CD4-positive, alpha-beta memory T cell (primary cell): Measurements from ENCODE around the gene PAIP2. TPM values are rescaled to one million over a fixed set of nuclear protein-coding genes. Genes with fewer than 3 reads are reported as not detected.
A peak's percentile ranks its signal among the peaks of the same experiment; 100 is the strongest.

Source experiments
- CTCF ChIA-PET: fragments of 350-600 bp; sonication (Branson Sonifier 250); formaldehyde crosslinking; loops from one replicate; lab custom pipeline; 2021; ENCODE audit warnings: inconsistent platforms; ENCODE audit not compliant: partially characterized antibody; lab: Charles Lee
- POLR2A ChIA-PET: fragments of 350-600 bp; sonication (Branson Sonifier 250); formaldehyde crosslinking; loops from one replicate; lab custom pipeline; 2021; ENCODE audit not compliant: partially characterized antibody; lab: Charles Lee
- DNase-seq, 5 donors: peaks; one replicate each; pipeline versions ENCODE4 v3.0.0 to v3.0.0-alpha.2; 2020 to 2022; ENCODE audit warnings: mixed read lengths in 1 of 5
- H3K27ac ChIP-seq: one replicate; pipeline ENCODE4 v1.7.0; 2013; ENCODE audit warnings: low read depth, low read length
- H3K27me3 ChIP-seq: 2 replicates; pipeline ENCODE4 v1.7.0; 2013; ENCODE audit warnings: mild to moderate bottlenecking, low read length, moderate library complexity; ENCODE audit not compliant: insufficient read depth
- H3K36me3 ChIP-seq: 2 replicates; pipeline ENCODE4 v1.7.0; 2013; ENCODE audit warnings: mild to moderate bottlenecking, low read length, moderate library complexity; ENCODE audit not compliant: insufficient read depth
- H3K4me1 ChIP-seq: 2 replicates; pipeline ENCODE4 v1.7.0; 2013; ENCODE audit warnings: mild to moderate bottlenecking, low read length, moderate library complexity; ENCODE audit not compliant: insufficient read depth
- H3K4me3 ChIP-seq, 2 donors: one replicate each; pipeline ENCODE4 v1.7.0; 2013; ENCODE audit warnings: low read length in 2 of 2, mild to moderate bottlenecking in 1 of 2
- H3K9me3 ChIP-seq, 2 donors: one replicate each; pipeline ENCODE4 v1.7.0; 2013; ENCODE audit warnings: low read length in 2 of 2, control low read depth in 1 of 2; ENCODE audit not compliant: control insufficient read depth in 1 of 2
- H3K27ac Mint-ChIP-seq, 7 donors: one replicate each; pipeline ENCODE4 v1.8.0; 2020 to 2021; ENCODE audit warnings: mixed read lengths in 7 of 7, mild to moderate bottlenecking in 6 of 7, inconsistent platforms in 3 of 7, moderate library complexity in 3 of 7
- H3K27me3 Mint-ChIP-seq, 2 donors: one replicate each; pipeline ENCODE4 v1.8.0; 2020 to 2021; ENCODE audit warnings: mixed read lengths in 2 of 2
- H3K36me3 Mint-ChIP-seq, 2 donors: one replicate each; pipeline ENCODE4 v1.8.0; 2020 to 2021; ENCODE audit warnings: mixed read lengths in 2 of 2, inconsistent platforms in 1 of 2, mild to moderate bottlenecking in 1 of 2
- H3K4me1 Mint-ChIP-seq, 4 donors: one replicate each; pipeline ENCODE4 v1.8.0; 2020 to 2021; ENCODE audit warnings: mixed read lengths in 4 of 4, mild to moderate bottlenecking in 1 of 4
- H3K4me3 Mint-ChIP-seq, 8 donors: one replicate each; pipeline ENCODE4 v1.8.0; 2020 to 2021; ENCODE audit warnings: mixed read lengths in 8 of 8, mild to moderate bottlenecking in 7 of 8, moderate library complexity in 6 of 8, inconsistent platforms in 3 of 8
- H3K9me3 Mint-ChIP-seq, 8 donors: one replicate each; pipeline ENCODE4 v1.8.0; 2020 to 2021; ENCODE audit warnings: mixed read lengths in 8 of 8, mild to moderate bottlenecking in 5 of 8, inconsistent platforms in 3 of 8, moderate library complexity in 1 of 8
- intact Hi-C: fragments of 100-400 bp; cut with micrococcal nuclease; formaldehyde crosslinking; loops from one replicate; pipeline ENCODE4 v1.15.1; 2023
- polyA plus RNA-seq, 2 donors: library from polyadenylated mRNA; unstranded; fragments of 300-500 nt; fragmentation: Illumina TruSeq; gene quantifications; one replicate each; pipeline ENCODE4 v1.2.3, GENCODE V29; 2021
- total RNA-seq, 2 experiments: library from RNA; stranded (reverse); gene quantifications; one replicate each; pipeline ENCODE4 v1.2.3, GENCODE V29; 2021

Gene PAIP2
- total and polyA plus RNA-seq, 4 experiments from 2014 or later = 109 to 503 (median 211) TPM

DNA sequence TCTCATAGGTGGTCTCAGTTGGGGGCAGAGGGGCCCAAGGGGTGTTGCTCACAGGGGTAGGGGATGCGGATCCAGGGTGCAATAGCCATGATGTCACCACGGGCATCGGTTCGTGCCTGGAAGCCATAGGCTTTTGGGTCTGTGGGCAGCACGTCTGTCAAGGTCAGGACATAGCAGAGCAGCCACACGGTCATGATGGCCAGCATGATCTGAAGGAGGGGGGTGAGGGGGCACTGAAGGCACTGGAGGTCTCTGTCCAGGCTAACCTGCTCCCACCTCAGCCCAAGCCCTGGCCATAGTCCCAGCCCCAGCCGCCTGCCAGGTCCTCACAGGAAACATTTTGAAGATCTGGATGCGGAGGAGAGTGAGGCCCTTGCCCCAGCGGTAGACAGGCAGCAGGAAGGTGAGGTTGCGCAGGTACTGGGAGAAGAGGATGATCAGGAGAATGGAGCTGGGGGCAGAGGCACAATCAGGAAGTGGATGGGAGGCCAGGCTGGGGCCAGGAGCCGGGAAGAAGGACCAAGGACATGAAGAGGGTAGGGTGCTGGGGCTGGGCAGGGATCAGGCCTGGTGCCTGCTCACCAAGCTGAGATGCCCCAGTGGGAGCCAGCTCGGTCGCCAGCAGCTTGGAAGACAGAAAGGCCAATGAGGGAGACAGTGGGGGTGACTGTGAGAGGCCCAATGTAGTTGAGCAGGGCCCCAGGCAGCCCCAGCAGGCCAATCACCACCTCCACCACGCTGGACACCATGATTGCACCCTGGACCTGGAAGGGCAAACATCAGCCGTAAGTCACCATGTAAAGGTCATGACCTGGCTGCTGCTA lies 38.2 kb downstream of the PAIP2 start:
- H3K36me3 Mint-ChIP-seq = peaks cover 3 to 4% of the 10 kb centered on the region in 2 donors
- peaks cover 5 to 11% (median 7%) of the 10 kb centered on the region in 4 donors for H3K4me1 Mint-ChIP-seq
- H3K4me3 Mint-ChIP-seq = no peak overlapping the region
- intact Hi-C loops = no loop called here
- peaks cover 9% of the 10 kb centered on the region for H3K4me1 ChIP-seq
- no peaks in the 10 kb centered on the region for H3K9me3 Mint-ChIP-seq
- no peak overlapping the region for H3K27ac ChIP-seq
- no peaks in the 10 kb centered on the region for H3K9me3 ChIP-seq
- no peaks in the 10 kb centered on the region for H3K27me3 ChIP-seq
- ChIA-PET POLR2A (no interaction called here), CTCF (no interaction called here)
- H3K4me3 ChIP-seq = no peak overlapping the region
- no peak for DNase-seq
- no peaks in the 10 kb centered on the region for H3K36me3 ChIP-seq
- H3K27me3 Mint-ChIP-seq = no peaks in the 10 kb centered on the region
- peak overlapping the region in 2 of 7 donors; percentile 34 to 63 for H3K27ac Mint-ChIP-seq

DNA sequence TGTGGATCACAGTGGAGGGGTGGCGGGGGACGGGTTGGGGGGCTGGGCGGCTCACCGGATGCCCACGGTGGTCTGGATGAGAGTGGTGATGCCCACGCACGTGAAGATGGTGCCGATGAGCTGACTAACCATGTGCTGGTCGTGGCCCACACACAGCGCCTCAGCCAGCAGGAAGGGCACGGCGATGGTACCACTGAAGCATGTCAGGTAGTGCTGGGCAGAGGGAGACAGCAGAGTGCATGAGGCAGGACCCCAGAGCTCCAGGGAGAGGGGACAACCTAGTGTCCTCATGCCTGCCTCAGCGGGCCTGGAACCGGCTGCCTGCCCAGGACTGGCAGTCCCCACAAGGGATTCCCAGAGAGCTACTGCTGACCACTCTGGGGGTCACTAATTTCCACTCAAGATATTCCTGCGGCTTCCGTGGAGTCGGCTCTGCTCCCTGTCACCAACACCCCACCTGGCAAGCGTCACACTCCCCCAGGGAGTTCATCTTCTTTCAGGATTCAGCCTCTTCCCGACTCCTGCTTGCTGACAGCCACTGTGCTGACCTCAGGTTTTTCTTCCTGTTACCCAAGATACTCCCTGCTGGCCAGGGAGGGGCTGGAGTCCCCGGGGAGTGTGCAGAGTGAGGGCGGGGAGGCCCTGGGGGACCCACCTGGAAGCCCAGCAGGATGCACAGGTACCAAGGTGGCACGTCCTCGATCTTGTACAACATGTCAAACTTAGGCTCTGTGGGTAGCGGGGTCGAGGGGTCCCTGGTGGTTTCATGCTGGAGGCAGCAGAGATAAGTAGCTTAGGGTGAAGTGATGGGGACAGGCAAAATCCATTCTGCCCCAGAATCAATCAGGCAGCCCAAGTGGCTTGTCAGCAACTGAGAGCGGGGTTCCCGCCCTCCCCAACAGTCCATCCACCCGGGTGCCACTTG lies 40.4 kb downstream of the PAIP2 start:
- CTCF ChIA-PET = interaction anchor here (1.8 kb wide), 1 partner anchor 13 kb away, joined by 4 read pairs; no protein-coding TSS in a partner anchor
- Mint-ChIP-seq H3K4me3 (no peak overlapping the region), H3K27me3 (no peaks in the 10 kb centered on the region), H3K4me1 (peaks cover 19 to 28% (median 22%) of the 10 kb centered on the region in 4 donors), H3K27ac (no peak overlapping the region), H3K9me3 (no peaks in the 10 kb centered on the region), H3K36me3 (peaks cover 0 to 2% of the 10 kb centered on the region in 2 donors)
- Histone ChIP-seq H3K9me3 (no peaks in the 10 kb centered on the region), H3K27ac (no peak overlapping the region), H3K4me3 (no peak overlapping the region), H3K36me3 (no peaks in the 10 kb centered on the region), H3K27me3 (no peaks in the 10 kb centered on the region), H3K4me1 (peaks cover 20% of the 10 kb centered on the region)
- intact Hi-C loops = no loop called here
- DNase-seq = no peak
- POLR2A ChIA-PET = no interaction called here

- CTCF ChIA-PET = no interaction called here
- Mint-ChIP-seq H3K4me3 (no peak overlapping the region), H3K9me3 (no peaks in the 10 kb centered on the region), H3K27ac (no peak overlapping the region), H3K4me1 (peaks cover 18 to 28% (median 22%) of the 10 kb centered on the region in 4 donors), H3K27me3 (no peaks in the 10 kb centered on the region), H3K36me3 (peaks cover 0 to 1% of the 10 kb centered on the region in 2 donors)
- Histone ChIP-seq H3K27me3 (no peaks in the 10 kb centered on the region), H3K4me1 (peaks cover 20% of the 10 kb centered on the region), H3K4me3 (no peak overlapping the region), H3K36me3 (no peaks in the 10 kb centered on the region), H3K9me3 (no peaks in the 10 kb centered on the region), H3K27ac (no peak overlapping the region)
- POLR2A ChIA-PET = no interaction called here
- DNase-seq = no peak
- intact Hi-C loops = no loop called here
Measured at GRCh38 chr5:139382807-139383206, 41.2 kb downstream of the PAIP2 start.

GRCh38 chr5:139383275-139383992 lies 41.8 kb downstream of the PAIP2 start, which contains the start of gene SLC23A1:
SLC23A1 (minus strand) TSS chr5:139383297; CDS start chr5:139383253, 44 bp downstream.
- Mint-ChIP-seq H3K27ac (peak within 1 kb of the TSS in 4 of 7 donors; percentile 53 to 95 (median 61)), H3K36me3 (peaks cover 0 to 1% of the 10 kb centered on the region in 2 donors), H3K9me3 (no peaks in the 10 kb centered on the region), H3K4me3 (peak within 1 kb of the TSS in 2 of 8 donors; percentile 10 to 15), H3K27me3 (no peaks in the 10 kb centered on the region), H3K4me1 (peaks cover 18 to 28% (median 22%) of the 10 kb centered on the region in 4 donors)
- ChIA-PET POLR2A (interaction anchor here (2.6 kb wide), 1 partner anchor 42 kb away, joined by 13 read pairs; the partner anchor contains the start of gene PAIP2), CTCF (no interaction called here)
- H3K27ac ChIP-seq = no peak within 1 kb of the TSS
- peaks cover 20% of the 10 kb centered on the region for H3K4me1 ChIP-seq
- DNase-seq = no peak
- H3K9me3 ChIP-seq = no peaks in the 10 kb centered on the region
- H3K36me3 ChIP-seq = no peaks in the 10 kb centered on the region
- no peak within 1 kb of the TSS for H3K4me3 ChIP-seq
- H3K27me3 ChIP-seq = no peaks in the 10 kb centered on the region
- intact Hi-C loops = no loop called here

- H3K27me3 Mint-ChIP-seq = no peaks in the 10 kb centered on the region
- Histone ChIP-seq H3K36me3 (no peaks in the 10 kb centered on the region), H3K27ac (peak overlapping the region; percentile 57), H3K9me3 (no peaks in the 10 kb centered on the region), H3K4me1 (peaks cover 20% of the 10 kb centered on the region), H3K4me3 (no peak overlapping the region), H3K27me3 (no peaks in the 10 kb centered on the region)
- H3K36me3 Mint-ChIP-seq = peaks cover 0 to 1% of the 10 kb centered on the region in 2 donors
- H3K4me3 Mint-ChIP-seq = peak overlapping the region in 6 of 8 donors; percentile 15 to 94 (median 90)
- peaks cover 18 to 31% (median 24%) of the 10 kb centered on the region in 4 donors for H3K4me1 Mint-ChIP-seq
- H3K9me3 Mint-ChIP-seq = no peaks in the 10 kb centered on the region
- ChIA-PET POLR2A (interaction anchor here (1.8 to 2.6 kb wide), 2 partner anchors 42 to 90 kb away, joined by 5 to 13 read pairs; partner anchors contain the start of genes MATR3 and PAIP2), CTCF (no interaction called here)
- DNase-seq = no peak
- intact Hi-C loops = no loop called here
- H3K27ac Mint-ChIP-seq = peak overlapping the region; percentile 68 to 96 (median 92)
Measured at GRCh38 chr5:139383993-139384590, 42.4 kb downstream of the PAIP2 start.

DNA sequence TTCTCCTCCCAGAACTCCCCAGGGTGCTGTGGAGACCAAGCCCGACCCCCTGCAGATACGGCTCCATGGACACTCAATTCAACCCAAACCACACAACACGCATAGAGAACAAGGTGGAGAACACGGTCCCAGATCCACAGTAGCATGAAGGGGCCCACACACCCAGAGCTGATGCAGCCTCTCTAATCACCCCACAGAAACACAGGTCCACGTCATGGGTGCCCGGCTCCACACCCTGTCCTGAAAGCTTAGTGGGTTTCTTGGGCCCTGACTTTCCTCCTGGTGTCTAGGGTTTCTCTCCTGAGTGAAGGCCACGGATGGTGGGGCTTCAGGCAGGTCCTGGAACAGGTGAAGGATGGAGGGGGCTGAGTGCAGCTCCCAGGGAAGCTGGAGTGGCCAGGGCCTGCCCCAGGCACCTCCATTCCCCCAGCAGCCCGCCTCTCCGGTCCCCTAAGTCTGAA lies 43.0 kb downstream of the PAIP2 start:
- no peak for DNase-seq
- H3K27me3 ChIP-seq = no peaks in the 10 kb centered on the region
- no peaks in the 10 kb centered on the region for H3K9me3 ChIP-seq
- no peaks in the 10 kb centered on the region for H3K27me3 Mint-ChIP-seq
- H3K36me3 Mint-ChIP-seq = peaks cover 0 to 1% of the 10 kb centered on the region in 2 donors
- peaks cover 20 to 36% (median 29%) of the 10 kb centered on the region in 4 donors for H3K4me1 Mint-ChIP-seq
- H3K36me3 ChIP-seq = no peaks in the 10 kb centered on the region
- CTCF ChIA-PET = interaction anchor here (0.6 to 1.3 kb wide), 3 partner anchors 27 to 188 kb away, joined by 3 read pairs; no protein-coding TSS in a partner anchor
- no peaks in the 10 kb centered on the region for H3K9me3 Mint-ChIP-seq
- peak overlapping the region; percentile 80 to 96 (median 93) for H3K27ac Mint-ChIP-seq
- peaks cover 25% of the 10 kb centered on the region for H3K4me1 ChIP-seq
- peak overlapping the region; percentile 45 to 89 for H3K4me3 ChIP-seq
- POLR2A ChIA-PET = interaction anchor here (1.8 to 2.6 kb wide), 2 partner anchors 43 to 91 kb away, joined by 5 to 13 read pairs; partner anchors contain the start of genes MATR3 and PAIP2
- H3K27ac ChIP-seq = peak overlapping the region; percentile 57
- intact Hi-C loops = no loop called here
- H3K4me3 Mint-ChIP-seq = peak overlapping the region; percentile 82 to 94 (median 90)
